Skeletal muscle satellite cell (primary cell): Measurements from ENCODE around the gene MRGPRX3. TPM values are rescaled to one million over a fixed set of nuclear protein-coding genes. Genes with fewer than 3 reads are reported as not detected.

Experiments used
- H3K27me3 ChIP-seq: 2 replicates; pipeline ENCODE4 v1.7.0; 2013; ENCODE audit warnings: low read length; ENCODE audit not compliant: control insufficient read depth, insufficient read depth
- H3K36me3 ChIP-seq: 2 replicates; pipeline ENCODE4 v1.7.0; 2013; ENCODE audit warnings: mild to moderate bottlenecking, control low read depth, low read length; ENCODE audit not compliant: insufficient read depth
- H3K4me1 ChIP-seq: 2 replicates; pipeline ENCODE4 v1.7.0; 2013; ENCODE audit warnings: low read length; ENCODE audit not compliant: control insufficient read depth, insufficient read depth
- H3K4me2 ChIP-seq: 2 replicates; pipeline ENCODE4 v1.7.0; 2013; ENCODE audit warnings: mild to moderate bottlenecking, low read length
- H3K4me3 ChIP-seq: 2 replicates; pipeline ENCODE4 v1.7.0; 2013; ENCODE audit warnings: low read length
- H3K9ac ChIP-seq: 2 replicates; pipeline ENCODE4 v1.7.0; 2013; ENCODE audit warnings: mild to moderate bottlenecking, low read depth, low read length, moderate library complexity
- H3K9me3 ChIP-seq: replicated peaks from 2 replicates; pipeline ENCODE4 v1.7.0; 2013; ENCODE audit warnings: mild to moderate bottlenecking, control low read depth, low read length
- total RNA-seq: library from RNA; depleted of rRNA; stranded (reverse); fragments of >200 nt; gene quantifications from 2 replicates; pipeline ENCODE4 v1.2.3, GENCODE V29; 2012; rRNA removed

MRGPRX3 gene
- total RNA-seq, result 0.22 TPM in 1 of 2 replicates, not detected in the other

DNA sequence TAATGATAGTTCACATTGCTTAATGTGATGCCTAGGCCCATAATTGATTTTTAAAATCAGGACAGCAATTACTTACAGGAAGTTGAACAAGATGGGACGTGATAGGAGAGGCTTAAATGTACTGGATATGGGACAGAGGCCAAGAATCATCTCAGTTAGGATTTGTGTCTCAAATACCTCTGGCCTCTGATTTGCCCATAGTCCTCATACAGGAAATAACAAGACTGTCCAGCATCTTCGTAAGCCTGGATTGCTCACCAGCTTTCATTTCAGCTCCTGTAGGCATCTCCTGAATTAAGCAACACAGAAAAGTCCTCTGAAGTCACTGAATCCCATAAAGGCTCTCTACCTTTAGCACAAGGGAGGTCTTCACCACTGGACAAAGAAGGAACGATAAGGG lies at the start of gene MRGPRX3:
Gene MRGPRX3, plus strand, starts transcription at position 231 of the 400 bp plus-strand sequence. CDS start 4,632 bp downstream, outside the sequence.
- no peak within 1 kb of the TSS for H3K4me3 ChIP-seq
- no peaks in the 10 kb centered on the region for H3K9me3 ChIP-seq
- H3K9ac ChIP-seq, result no peak within 1 kb of the TSS

DNA sequence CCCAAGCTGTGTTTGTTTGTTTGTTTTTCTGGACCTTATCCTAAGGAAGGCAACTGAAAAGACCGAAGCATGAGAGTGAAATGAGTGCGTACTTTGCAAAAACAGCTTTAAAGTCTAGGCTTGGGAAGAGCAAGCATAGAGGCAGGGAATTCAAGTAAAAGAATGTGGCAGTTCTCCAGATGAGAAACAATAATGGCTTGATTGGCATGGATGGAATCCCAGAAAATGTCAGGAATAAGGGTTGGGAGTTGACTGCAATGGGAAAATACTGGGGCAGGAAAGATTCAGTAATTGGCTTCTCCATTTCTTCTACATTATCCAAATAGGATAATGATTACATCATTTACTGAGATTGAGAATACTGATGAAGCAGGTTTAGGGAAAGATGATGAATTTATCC lies 44.0 kb upstream of the MRGPRX3 start:
- H3K36me3 ChIP-seq, result peaks cover 35% of the 10 kb centered on the region
- H3K4me3 ChIP-seq, result no peak overlapping the region
- no peak overlapping the region for H3K4me2 ChIP-seq
- no peak overlapping the region for H3K9ac ChIP-seq
- peaks cover 4% of the 10 kb centered on the region for H3K4me1 ChIP-seq
- no peaks in the 10 kb centered on the region for H3K27me3 ChIP-seq
- H3K9me3 ChIP-seq, result no peaks in the 10 kb centered on the region

More for the DNA sequence above, at the start of gene MRGPRX3:
- H3K4me2 ChIP-seq, result no peak within 1 kb of the TSS
- peaks cover 51% of the 10 kb centered on the region for H3K27me3 ChIP-seq
- H3K4me1 ChIP-seq, result no peaks in the 10 kb centered on the region
- no peaks in the 10 kb centered on the region for H3K36me3 ChIP-seq

DNA sequence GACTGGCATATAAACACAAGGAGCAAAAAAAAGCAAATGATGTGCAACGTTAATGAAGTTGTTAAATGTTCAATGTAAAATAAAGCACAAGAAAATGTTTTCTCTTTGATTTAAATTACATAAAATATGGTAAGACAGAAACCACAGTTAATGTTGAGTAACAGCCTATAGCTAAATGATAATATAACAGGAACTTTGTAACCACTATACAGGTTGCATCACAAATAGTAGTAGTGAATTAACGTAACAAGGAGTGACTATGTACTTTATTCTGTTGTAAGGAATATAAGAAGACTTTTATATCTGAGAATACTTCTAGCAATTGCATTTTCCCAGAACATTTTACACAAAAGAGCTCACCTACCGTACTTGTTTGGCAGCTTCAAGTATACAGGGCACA lies 43.4 kb upstream of the MRGPRX3 start:
- Histone ChIP-seq H3K4me2 (no peak overlapping the region), H3K4me1 (peaks cover 4% of the 10 kb centered on the region), H3K4me3 (no peak overlapping the region), H3K27me3 (no peaks in the 10 kb centered on the region), H3K9me3 (no peaks in the 10 kb centered on the region), H3K36me3 (peaks cover 40% of the 10 kb centered on the region), H3K9ac (no peak overlapping the region)

DNA sequence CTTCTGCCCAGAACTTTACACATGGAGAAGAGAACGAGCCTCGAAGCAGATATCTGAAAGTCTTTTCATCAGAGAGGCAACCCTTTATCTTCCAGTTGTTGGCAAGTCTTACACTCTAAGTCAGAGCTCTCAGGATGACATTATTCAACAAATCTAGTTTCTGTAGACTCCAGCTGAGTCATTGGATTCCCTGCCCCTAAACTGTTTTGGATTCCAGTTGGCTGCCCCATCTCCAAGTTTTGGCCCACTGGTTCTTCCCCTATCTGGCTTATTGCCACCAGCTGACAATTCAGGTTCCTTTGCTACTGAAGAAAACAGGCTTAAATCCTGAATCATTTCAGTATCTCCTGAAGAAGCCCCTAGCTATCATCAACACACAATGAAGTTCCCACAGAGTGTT lies 40.6 kb upstream of the MRGPRX3 start:
- peaks cover 51% of the 10 kb centered on the region for H3K36me3 ChIP-seq
- no peaks in the 10 kb centered on the region for H3K27me3 ChIP-seq
- no peak overlapping the region for H3K4me3 ChIP-seq
- H3K4me2 ChIP-seq, result no peak overlapping the region
- H3K9me3 ChIP-seq, result no peaks in the 10 kb centered on the region
- H3K9ac ChIP-seq, result no peak overlapping the region
- no peaks in the 10 kb centered on the region for H3K4me1 ChIP-seq

DNA sequence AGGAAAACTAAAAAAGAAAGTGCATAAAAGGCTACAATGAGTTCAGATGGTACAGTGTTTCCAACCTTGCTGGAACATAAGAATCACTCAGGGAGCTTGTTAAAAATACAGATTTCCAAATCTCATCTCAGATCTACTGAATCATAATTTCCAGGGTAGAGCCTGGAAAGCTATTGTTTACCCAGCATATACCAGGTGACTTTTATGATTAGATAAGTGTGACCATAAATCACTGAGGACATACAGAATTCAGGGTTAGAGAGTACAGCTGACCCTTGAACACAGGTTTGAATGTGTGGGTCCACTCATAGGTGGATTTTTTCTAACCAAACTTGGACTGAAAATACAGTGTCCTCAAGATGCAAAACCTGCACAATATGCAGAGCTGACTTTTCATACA lies 38.4 kb upstream of the MRGPRX3 start:
- Histone ChIP-seq H3K4me1 (no peaks in the 10 kb centered on the region), H3K4me3 (no peak overlapping the region), H3K9ac (no peak overlapping the region), H3K4me2 (no peak overlapping the region), H3K27me3 (no peaks in the 10 kb centered on the region), H3K36me3 (peaks cover 35% of the 10 kb centered on the region), H3K9me3 (no peaks in the 10 kb centered on the region)

DNA sequence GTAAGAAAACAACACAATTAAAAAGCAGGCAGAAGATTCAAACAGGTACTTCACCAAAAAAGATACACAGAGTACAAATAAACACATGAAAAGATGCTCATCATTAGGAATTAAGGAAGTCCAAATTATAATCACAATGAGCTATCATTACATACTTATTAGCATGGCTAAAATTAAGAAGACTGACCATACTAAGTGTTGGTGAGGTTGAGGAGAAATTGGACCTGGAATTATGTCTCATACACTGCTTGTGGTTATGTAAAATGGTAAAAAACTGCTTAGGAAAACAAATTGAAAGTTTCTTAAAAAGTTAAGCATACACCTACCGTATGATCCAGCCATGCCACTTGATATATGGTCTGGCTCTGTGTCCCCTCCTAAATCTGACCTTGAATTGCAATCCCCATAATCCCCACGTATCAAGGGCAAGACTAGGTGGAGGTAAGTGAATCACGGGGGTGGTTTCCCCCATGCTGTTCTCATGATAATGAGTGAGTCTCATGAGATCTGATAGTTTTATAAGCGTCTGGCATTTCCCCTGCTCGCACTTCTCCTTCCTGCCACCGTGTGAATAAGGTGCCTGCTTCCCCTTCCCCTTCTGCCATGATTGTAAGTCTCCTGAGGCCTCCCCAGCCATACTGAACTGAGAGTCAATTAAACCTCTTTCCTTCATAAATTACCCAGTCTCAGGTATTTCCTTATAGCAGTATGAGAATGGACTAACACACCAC lies 31.3 kb upstream of the MRGPRX3 start:
- H3K9me3 ChIP-seq, result no peaks in the 10 kb centered on the region
- H3K9ac ChIP-seq, result no peak overlapping the region
- H3K4me3 ChIP-seq, result no peak overlapping the region
- H3K36me3 ChIP-seq, result peaks cover 12% of the 10 kb centered on the region
- H3K27me3 ChIP-seq, result no peaks in the 10 kb centered on the region
- H3K4me1 ChIP-seq, result peaks cover 1% of the 10 kb centered on the region
- H3K4me2 ChIP-seq, result no peak overlapping the region

DNA sequence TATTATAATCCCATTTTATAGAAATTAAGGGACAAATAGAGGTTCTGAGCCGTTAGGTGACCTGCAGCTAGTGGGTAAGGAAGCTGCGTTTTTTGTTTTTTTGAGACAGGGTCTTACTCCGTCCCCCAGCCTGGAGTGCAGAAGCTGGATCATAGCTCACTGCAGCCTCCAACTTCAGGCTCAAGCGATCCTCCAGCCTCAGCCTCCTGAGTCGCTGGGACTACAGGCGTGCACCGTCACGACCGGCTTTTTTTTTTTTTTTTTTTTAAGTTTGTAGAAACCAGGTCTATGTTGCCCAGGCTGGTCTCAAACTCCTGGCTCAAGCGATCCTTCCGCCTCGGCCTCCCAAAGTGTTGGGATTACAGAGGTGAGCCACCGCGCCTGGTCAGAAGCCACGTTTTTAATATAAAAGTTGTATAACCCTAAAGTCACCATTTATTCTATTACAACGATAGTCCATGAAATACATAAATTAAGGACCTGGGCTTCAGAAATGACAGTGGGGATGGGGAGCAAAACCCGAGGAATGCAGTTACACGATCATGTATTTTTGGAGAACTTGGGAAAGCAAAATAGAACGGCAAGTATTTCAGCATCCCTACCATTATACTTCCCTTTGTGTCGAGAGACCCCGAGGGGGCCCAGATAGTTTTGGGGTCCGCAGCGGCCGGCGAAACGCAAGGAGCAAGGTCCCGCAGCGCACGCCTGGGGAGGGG lies 27.1 kb upstream of the MRGPRX3 start:
- peak overlapping the region; percentile 82 for H3K4me3 ChIP-seq
- H3K36me3 ChIP-seq, result peaks cover 12% of the 10 kb centered on the region
- H3K9me3 ChIP-seq, result no peaks in the 10 kb centered on the region

DNA sequence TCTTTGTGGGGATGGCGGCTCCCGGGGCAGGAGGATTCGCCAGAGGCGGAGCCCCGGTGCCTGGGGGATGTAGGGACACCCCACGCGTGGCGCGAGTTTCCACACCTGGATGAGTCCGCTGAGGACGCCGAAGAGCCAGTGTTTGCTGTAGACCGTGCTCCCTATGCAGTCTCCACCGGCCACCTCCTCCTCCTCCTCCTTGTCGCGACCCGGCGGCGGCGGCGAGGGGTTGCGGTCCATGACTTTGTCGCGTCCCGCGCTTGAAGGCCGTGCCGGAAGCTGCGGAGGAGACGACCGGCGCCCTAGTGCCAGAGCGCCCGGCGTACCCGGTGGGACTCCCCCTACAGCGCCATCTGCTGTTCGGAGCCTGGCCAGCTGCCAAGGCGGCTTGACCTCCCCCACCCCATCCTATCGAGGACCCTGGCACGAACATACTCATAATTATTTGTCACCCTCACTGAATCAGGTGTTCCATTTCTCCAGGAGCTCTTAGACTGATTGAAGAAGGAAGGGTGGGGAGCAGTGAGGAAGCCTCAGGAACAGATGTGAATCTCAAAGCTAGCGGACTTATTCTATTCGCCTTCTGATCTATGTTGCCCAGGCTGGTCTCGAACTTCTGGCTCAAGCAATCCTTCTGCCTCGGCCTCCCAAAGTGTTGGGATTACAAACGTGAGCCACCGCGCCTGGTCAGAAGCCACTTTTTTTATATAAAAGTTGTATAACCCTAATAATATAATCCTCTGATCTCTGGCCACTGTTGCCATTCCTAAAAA lies 26.4 kb upstream of the MRGPRX3 start, which contains the start of gene SAAL1:
Gene SAAL1, minus strand, starts transcription at position 281 of the 773 bp plus-strand sequence. Its CDS starts 41 bp downstream, at position 240.
- Histone ChIP-seq H3K36me3 (peaks cover 12% of the 10 kb centered on the region), H3K9me3 (no peaks in the 10 kb centered on the region), H3K9ac (peak within 1 kb of the TSS; percentile 92), H3K27me3 (peaks cover 9% of the 10 kb centered on the region), H3K4me1 (peaks cover 9% of the 10 kb centered on the region), H3K4me2 (peak within 1 kb of the TSS; percentile 77), H3K4me3 (peak within 1 kb of the TSS; percentile 82)

More for the DNA sequence above, 27.1 kb upstream of the MRGPRX3 start:
- H3K4me1 ChIP-seq, result peaks cover 9% of the 10 kb centered on the region
- peaks cover 1% of the 10 kb centered on the region for H3K27me3 ChIP-seq
- H3K9ac ChIP-seq, result peak overlapping the region; percentile 92
- H3K4me2 ChIP-seq, result peak overlapping the region; percentile 77

DNA sequence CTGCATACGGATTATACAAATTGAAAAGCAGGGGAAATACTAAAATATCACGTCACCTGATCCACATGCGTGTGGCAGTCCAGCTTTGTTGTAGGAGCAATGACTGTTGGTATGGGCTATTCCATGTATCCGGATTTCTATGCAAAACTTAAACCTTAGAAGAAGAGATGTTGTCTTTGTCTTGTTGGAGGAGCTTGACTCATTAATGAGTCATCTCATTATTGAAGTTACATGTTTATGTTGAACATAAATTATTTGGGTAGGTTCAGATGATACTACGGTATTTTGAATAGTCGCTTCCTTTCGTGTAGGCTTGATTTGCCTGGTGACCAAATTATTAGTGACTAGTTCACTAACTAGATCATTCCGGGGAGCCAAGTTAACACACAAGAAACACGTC lies 25.7 kb upstream of the MRGPRX3 start:
- no peak overlapping the region for H3K9ac ChIP-seq
- peak overlapping the region; percentile 77 for H3K4me2 ChIP-seq
- H3K9me3 ChIP-seq, result no peaks in the 10 kb centered on the region
- peaks cover 13% of the 10 kb centered on the region for H3K27me3 ChIP-seq
- no peak overlapping the region for H3K4me3 ChIP-seq
- H3K4me1 ChIP-seq, result peaks cover 9% of the 10 kb centered on the region
- peaks cover 8% of the 10 kb centered on the region for H3K36me3 ChIP-seq

DNA sequence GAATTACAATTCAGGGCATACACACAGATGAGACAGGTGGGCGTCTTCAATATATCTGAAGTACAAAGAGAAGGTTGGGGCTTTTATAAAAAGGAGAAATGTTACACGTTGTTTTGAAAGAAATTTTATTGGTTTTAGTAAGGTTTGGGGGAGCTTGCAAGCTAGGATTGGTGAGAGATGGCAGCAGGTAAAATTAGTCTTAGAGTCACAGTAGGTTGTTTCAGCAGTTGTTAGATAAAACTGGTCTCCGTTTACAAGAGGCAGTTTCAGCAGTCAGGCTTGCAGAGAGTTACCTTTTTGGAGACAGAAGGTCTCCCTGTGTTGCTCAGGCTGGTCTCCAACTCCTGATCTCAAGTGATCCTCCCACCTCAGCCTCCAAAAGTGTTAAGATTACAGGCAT lies 24.1 kb upstream of the MRGPRX3 start:
- H3K4me3 ChIP-seq, result no peak overlapping the region
- H3K27me3 ChIP-seq, result peaks cover 24% of the 10 kb centered on the region
- H3K4me1 ChIP-seq, result peaks cover 9% of the 10 kb centered on the region
- H3K9me3 ChIP-seq, result no peaks in the 10 kb centered on the region
- H3K9ac ChIP-seq, result no peak overlapping the region
- no peak overlapping the region for H3K4me2 ChIP-seq
- no peaks in the 10 kb centered on the region for H3K36me3 ChIP-seq

DNA sequence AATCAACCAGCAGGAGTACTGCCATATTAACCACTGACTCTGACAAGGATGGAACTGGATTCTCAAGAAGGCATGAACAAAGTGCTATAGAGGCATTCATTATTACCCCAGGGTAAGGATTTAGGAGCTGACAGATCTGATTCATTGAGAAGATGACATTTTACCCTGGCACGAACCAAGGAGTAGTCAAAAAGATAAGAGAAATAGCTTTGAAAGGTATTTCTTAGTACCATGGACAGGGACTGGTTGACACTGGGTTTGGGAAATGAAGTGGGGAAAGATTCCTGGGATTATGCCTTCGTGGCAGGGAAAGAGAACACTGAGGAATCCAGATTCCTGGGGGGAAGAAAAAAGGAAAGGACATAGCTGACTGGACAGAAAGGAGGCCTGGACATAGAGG lies 21.4 kb upstream of the MRGPRX3 start:
- H3K4me2 ChIP-seq, result no peak overlapping the region
- H3K36me3 ChIP-seq, result no peaks in the 10 kb centered on the region
- peaks cover 9% of the 10 kb centered on the region for H3K4me1 ChIP-seq
- no peak overlapping the region for H3K4me3 ChIP-seq
- no peak overlapping the region for H3K9ac ChIP-seq
- H3K9me3 ChIP-seq, result no peaks in the 10 kb centered on the region
- H3K27me3 ChIP-seq, result peaks cover 37% of the 10 kb centered on the region
